Sigmoid colon (tissue), 7 donors: Measurements from ENCODE around the gene CDC73. TPM values are rescaled to one million over a fixed set of nuclear protein-coding genes. Genes with fewer than 3 reads are reported as not detected.
"Not testable (repeated sequence)": the region's sequence is repeated elsewhere in the genome, so short reads cannot be mapped to it uniquely, and the experiment has no call there.

ENCODE experiments used
- DNase-seq: peaks from one replicate; pipeline ENCODE4 v3.0.0-alpha.2; 2019
- H3K27ac ChIP-seq, 4 donors: fragments of 200-600 bp; sonication (generic); one replicate each; pipeline ENCODE4 v1.5.1; 2016 to 2019; ENCODE audit warnings: mild to moderate bottlenecking in 1 of 4
- H3K27me3 ChIP-seq, 3 donors: fragments of 200-600 bp; sonication (generic); one replicate each; pipeline ENCODE4 v1.5.1; 2019; ENCODE audit warnings: mild to moderate bottlenecking in 1 of 3
- H3K36me3 ChIP-seq, 4 donors: fragments of 200-600 bp; sonication (generic); one replicate each; pipeline ENCODE4 v1.5.1; 2016 to 2019
- H3K4me1 ChIP-seq, 4 donors: fragments of 200-600 bp; sonication (generic); one replicate each; pipeline ENCODE4 v1.5.1; 2017 to 2019
- H3K4me3 ChIP-seq, 4 donors: fragments of 200-600 bp; sonication (generic); one replicate each; pipeline ENCODE4 v1.5.1; 2017 to 2019; ENCODE audit warnings: mild to moderate bottlenecking in 2 of 4, moderate library complexity in 1 of 4
- H3K9me3 ChIP-seq, 4 donors: fragments of 200-600 bp in 3 of 4; sonication (generic) in 3 of 4; one replicate each; pipeline versions ENCODE4 v1.5.1 to v1.6.1; 2013 to 2019
- EP300 ChIP-seq, 4 donors: sonication (generic); formaldehyde crosslinking; IDR thresholded peaks; one replicate each; pipeline ENCODE4 v1.6.1; 2017; ENCODE audit warnings: antibody characterized with exemption in 4 of 4
- POLR2A ChIP-seq, 2 donors: fragments of 450-650 bp; IDR thresholded peaks; one replicate each; pipeline ENCODE4 v1.6.1; 2016; ENCODE audit warnings: antibody characterized with exemption in 2 of 2, mild to moderate bottlenecking in 2 of 2, moderate library complexity in 2 of 2
- POLR2AphosphoS5 ChIP-seq, 4 donors: sonication (generic); formaldehyde crosslinking; IDR thresholded peaks; one replicate each; pipeline ENCODE4 v1.6.1; 2017; ENCODE audit warnings: antibody characterized with exemption in 4 of 4
- WGBS, 2 donors: extraction: QIAGEN DNeasy Blood & Tissue Kit; methylation state at CpG; one replicate each; pipeline ENCODE4 v1.1.7; 2013; 5-methylcytosine and 5-hydroxymethylcytosine counted together
- intact Hi-C: fragments of 100-400 bp; cut with DNase I; formaldehyde crosslinking; loops from one replicate; pipeline ENCODE4 v1.15.1; 2023
- polyA plus RNA-seq, 3 donors: library from polyadenylated mRNA; stranded (reverse); fragments of 200-250 nt; gene quantifications; one replicate each; pipeline ENCODE4 v1.2.3, GENCODE V29; 2013
- total RNA-seq, 4 donors: library from RNA; depleted of rRNA; stranded (reverse); fragments of >200 nt; gene quantifications; one replicate each; pipeline ENCODE4 v1.1.0, GENCODE V29; 2016
- TF ChIP-seq, protein P1 (sequence below), 4 experiments: fragments of 450-650 bp in 3 of 4; fragments of 200-600 bp in 1 of 4; IDR thresholded peaks; one replicate each; pipeline ENCODE4 v1.5.1; 2016 to 2019; ENCODE audit warnings: antibody characterized with exemption in 4 of 4, mild to moderate bottlenecking in 3 of 4, moderate library complexity in 2 of 4
- donor health status: healthy with polysubstance abuse.
- donor health status: Bipolar disorder and iron deficiency.
- donor health status: healthy.

Gene CDC73
- total and polyA plus RNA-seq, 7 donors = 13.2 to 72.4 (median 45.7) TPM

DNA sequence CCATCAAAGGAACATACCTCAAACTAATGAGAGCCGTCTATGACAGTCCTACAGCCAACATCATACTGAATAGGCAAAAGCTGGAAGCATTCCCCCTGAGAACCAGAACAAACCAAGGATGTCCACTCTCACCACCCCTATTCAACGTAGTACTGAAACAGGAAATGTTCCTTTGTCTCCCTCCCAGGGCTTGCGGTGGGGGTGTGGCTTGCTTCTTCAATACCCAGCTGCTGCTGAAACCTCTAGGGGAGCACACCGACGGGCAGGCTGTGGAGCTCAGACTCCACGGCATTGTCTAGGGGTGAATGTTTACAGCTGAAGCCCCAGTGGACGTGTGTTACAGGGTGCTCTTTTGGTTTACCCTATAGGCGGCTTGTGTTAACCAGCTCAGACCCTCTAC, 95.1 kb downstream of the CDC73 start:
- 88 to 96% methylated on average over 8 of the region's 8 CpGs for WGBS, 2 donors
- DNase-seq = no peak
- intact Hi-C loops = no loop called here
- TF ChIP-seq POLR2A (IDR thresholded peaks at IDR 0.05) = no peak
- TF ChIP-seq POLR2AphosphoS5 (IDR thresholded peaks at IDR 0.05) = no peak
- TF ChIP-seq, protein P1, sequence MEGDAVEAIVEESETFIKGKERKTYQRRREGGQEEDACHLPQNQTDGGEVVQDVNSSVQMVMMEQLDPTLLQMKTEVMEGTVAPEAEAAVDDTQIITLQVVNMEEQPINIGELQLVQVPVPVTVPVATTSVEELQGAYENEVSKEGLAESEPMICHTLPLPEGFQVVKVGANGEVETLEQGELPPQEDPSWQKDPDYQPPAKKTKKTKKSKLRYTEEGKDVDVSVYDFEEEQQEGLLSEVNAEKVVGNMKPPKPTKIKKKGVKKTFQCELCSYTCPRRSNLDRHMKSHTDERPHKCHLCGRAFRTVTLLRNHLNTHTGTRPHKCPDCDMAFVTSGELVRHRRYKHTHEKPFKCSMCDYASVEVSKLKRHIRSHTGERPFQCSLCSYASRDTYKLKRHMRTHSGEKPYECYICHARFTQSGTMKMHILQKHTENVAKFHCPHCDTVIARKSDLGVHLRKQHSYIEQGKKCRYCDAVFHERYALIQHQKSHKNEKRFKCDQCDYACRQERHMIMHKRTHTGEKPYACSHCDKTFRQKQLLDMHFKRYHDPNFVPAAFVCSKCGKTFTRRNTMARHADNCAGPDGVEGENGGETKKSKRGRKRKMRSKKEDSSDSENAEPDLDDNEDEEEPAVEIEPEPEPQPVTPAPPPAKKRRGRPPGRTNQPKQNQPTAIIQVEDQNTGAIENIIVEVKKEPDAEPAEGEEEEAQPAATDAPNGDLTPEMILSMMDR (IDR thresholded peaks at IDR 0.05) = no peak
- TF ChIP-seq EP300 (IDR thresholded peaks at IDR 0.05) = no peak
- Histone ChIP-seq H3K27me3 (no peaks in the 10 kb centered on the region), H3K36me3 (peaks cover 0 to 42% (median 4%) of the 10 kb centered on the region in 4 donors), H3K4me3 (no peak overlapping the region), H3K27ac (no peak overlapping the region), H3K4me1 (peaks cover 0 to 13% (median 7%) of the 10 kb centered on the region in 4 donors), H3K9me3 (no peaks in the 10 kb centered on the region)

DNA sequence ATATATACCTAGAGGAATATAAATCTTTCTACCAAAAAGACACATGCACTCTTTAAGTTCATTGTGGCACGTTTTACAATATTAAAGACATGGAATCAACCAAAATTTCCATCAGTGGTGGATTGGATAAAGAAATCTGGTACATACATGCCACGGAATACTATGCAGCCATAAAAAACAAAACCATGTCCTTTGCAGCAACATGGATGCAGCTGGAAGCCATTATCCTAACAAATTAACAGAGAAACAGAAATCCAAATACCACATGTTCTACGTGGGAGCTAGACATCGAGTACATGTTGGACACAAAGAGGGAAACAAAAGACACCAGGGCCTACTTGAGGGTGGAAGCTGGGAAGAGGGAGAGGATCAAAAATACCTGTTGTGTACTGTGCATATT, 97.6 kb downstream of the CDC73 start:
- no peak for DNase-seq
- TF ChIP-seq EP300 (IDR thresholded peaks at IDR 0.05) (no peak), POLR2AphosphoS5 (IDR thresholded peaks at IDR 0.05) (no peak), POLR2A (IDR thresholded peaks at IDR 0.05) (no peak)
- TF ChIP-seq, protein P1 (IDR thresholded peaks at IDR 0.05) = no peak
- Histone ChIP-seq H3K9me3 (no peaks in the 10 kb centered on the region), H3K4me1 (peaks cover 0 to 21% (median 11%) of the 10 kb centered on the region in 4 donors), H3K27me3 (no peaks in the 10 kb centered on the region), H3K4me3 (no peak overlapping the region), H3K36me3 (peaks cover 0 to 21% (median 4%) of the 10 kb centered on the region in 4 donors), H3K27ac (no peak overlapping the region)
- 97% methylated on average over 4 of the region's 4 CpGs for WGBS, 2 donors
- intact Hi-C loops = no loop called here

DNA sequence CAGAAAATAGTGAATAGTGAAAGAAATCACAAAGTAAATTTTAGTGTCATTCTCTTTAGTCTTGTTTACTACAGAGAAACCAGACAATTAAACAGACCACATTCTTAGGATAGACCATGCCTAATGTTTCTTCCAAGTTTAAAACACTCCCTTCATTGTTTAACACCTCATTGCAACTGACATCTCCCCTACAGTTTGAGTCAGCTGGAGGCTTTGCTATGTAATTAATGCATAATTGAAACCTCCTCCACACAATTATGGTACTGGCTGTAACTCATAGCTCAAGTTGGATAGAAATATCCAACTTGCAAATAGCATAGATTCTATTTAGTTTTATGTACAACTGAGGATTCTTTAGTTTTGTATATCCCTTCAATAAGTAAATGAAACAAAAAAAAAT, 99.8 kb downstream of the CDC73 start:
- DNase-seq = no peak
- intact Hi-C loops = no loop called here
- TF ChIP-seq POLR2A (IDR thresholded peaks at IDR 0.05) = no peak
- Histone ChIP-seq H3K4me1 (peaks cover 0 to 21% (median 11%) of the 10 kb centered on the region in 4 donors), H3K27ac (no peak overlapping the region), H3K27me3 (no peaks in the 10 kb centered on the region), H3K36me3 (peaks cover 0 to 5% (median 2%) of the 10 kb centered on the region in 4 donors), H3K9me3 (no peaks in the 10 kb centered on the region), H3K4me3 (no peak overlapping the region)

DNA sequence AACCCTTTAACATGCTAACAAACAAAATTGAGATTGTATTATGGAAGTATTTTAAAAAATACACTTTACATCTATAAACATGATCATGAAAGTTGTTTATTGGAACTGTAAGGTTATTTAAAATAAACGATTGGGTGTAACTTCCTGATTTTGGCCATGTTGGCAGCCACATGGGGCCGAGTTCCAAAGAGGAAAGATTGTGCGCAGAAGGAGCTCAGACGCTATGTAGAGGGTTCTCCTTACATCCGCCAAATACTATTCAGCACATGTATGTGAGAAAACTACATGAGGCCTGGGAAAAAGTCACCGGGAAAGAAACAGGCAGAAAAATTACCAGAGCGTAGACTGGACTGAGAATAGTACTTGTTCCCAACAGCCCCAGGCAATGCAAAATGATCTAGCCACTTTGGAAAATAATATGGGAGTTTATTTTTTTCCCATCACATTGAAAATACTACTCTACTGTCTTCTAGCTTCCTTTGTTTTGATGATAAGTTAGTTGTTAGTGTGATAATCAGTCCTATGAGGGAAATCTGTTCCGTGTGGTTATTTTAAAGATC, 100.3 kb downstream of the CDC73 start:
- TF ChIP-seq, protein P1 (IDR thresholded peaks at IDR 0.05) = no peak
- no peak for TF ChIP-seq POLR2A (IDR thresholded peaks at IDR 0.05)
- no peak for TF ChIP-seq POLR2AphosphoS5 (IDR thresholded peaks at IDR 0.05)
- no peak for TF ChIP-seq EP300 (IDR thresholded peaks at IDR 0.05)
- H3K27me3 ChIP-seq = no peaks in the 10 kb centered on the region
- H3K36me3 ChIP-seq = peaks cover 0 to 5% (median 2%) of the 10 kb centered on the region in 4 donors
- no peak overlapping the region for H3K27ac ChIP-seq
- WGBS, 2 donors = 83 to 89% methylated on average over 8 of the region's 8 CpGs
- peaks cover 0 to 21% (median 11%) of the 10 kb centered on the region in 4 donors for H3K4me1 ChIP-seq
- H3K9me3 ChIP-seq = no peaks in the 10 kb centered on the region
- intact Hi-C loops = no loop called here
- DNase-seq = no peak
- H3K4me3 ChIP-seq = no peak overlapping the region

DNA sequence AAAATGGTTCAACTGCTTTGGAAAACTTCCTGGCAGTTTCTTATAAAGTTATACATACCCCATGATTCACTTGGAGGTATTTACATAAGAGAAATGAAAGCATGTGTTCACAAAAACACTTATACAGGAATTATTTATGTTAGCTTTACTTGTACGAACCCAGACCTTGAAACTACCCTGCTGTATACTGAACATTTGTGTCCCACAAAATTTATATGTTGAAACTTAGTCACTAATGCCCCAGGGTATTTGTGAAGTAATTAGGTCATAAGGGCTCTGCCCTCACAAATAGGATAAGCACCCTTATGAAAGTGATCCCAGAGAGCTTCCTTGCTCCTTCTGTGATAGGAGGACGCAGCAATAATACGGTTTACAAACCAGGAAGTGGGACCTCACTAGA, 107.3 kb downstream of the CDC73 start:
- TF ChIP-seq EP300 (IDR thresholded peaks at IDR 0.05) (no peak), POLR2AphosphoS5 (IDR thresholded peaks at IDR 0.05) (no peak), POLR2A (IDR thresholded peaks at IDR 0.05) (no peak)
- TF ChIP-seq, protein P1 (IDR thresholded peaks at IDR 0.05) = no peak
- no peak for DNase-seq
- H3K4me1 ChIP-seq = peaks cover 0 to 3% (median 0%) of the 10 kb centered on the region in 4 donors
- intact Hi-C loops = no loop called here
- H3K27me3 ChIP-seq = no peaks in the 10 kb centered on the region
- no peak overlapping the region for H3K27ac ChIP-seq
- WGBS, 2 donors = 80 to 90% methylated on average over 3 of the region's 3 CpGs
- H3K36me3 ChIP-seq = peaks cover 0 to 12% (median 2%) of the 10 kb centered on the region in 4 donors
- H3K9me3 ChIP-seq = no peaks in the 10 kb centered on the region
- no peak overlapping the region for H3K4me3 ChIP-seq

DNA sequence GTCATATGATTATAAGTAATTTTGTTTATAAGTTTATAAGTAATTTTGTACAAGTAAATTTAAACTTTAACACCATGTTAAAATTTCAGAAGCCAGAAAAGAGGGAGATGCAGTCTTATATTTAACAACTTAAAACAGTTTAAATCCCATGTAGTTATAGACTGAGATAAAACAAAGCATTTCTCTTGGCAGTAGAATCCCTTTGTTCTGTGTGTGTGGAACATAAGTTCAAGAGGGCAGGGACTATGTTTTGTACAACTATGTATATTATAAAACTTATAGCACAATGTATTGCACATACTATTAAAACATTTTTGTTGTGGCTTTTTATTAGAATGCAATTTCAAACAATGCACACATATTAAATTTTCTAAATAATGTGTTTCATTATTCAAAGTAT, 109.3 kb downstream of the CDC73 start:
- H3K27ac ChIP-seq, H3K4me1 ChIP-seq, intact Hi-C loops, DNase-seq, H3K9me3 ChIP-seq, H3K27me3 ChIP-seq, H3K4me3 ChIP-seq: not testable (repeated sequence)
- peaks cover 0 to 17% (median 2%) of the 10 kb centered on the region in 4 donors for H3K36me3 ChIP-seq
